NCI-H2081 (cell line): ENCODE measurements around the gene EFCAB11.

Source experiments
- DNase-seq, 2 experiments: peaks; one replicate each; lab custom pipeline; 2025; lab: John Stamatoyannopoulos, UW

EFCAB11 gene

DNA sequence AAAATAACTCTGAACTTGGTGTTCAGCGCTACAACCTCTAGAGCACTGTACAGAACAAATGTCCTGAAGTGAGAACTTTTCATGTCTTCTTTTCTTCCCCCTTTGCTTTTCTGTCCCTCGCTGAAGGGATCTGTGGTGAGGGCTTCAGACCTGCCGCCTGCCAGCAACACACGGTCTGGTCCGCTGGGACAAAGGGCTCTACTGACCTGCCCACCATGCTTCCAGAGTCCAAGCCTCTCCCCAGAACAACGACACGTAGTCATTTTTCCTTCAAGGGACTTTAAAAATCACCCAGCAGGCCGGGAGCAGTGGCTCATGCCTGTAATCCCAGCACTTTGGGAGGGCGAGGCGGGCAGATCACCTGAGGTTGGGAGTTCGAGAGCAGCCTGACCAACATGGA is 140.4 kb downstream of the EFCAB11 start:
- DNase-seq = no peak

DNA sequence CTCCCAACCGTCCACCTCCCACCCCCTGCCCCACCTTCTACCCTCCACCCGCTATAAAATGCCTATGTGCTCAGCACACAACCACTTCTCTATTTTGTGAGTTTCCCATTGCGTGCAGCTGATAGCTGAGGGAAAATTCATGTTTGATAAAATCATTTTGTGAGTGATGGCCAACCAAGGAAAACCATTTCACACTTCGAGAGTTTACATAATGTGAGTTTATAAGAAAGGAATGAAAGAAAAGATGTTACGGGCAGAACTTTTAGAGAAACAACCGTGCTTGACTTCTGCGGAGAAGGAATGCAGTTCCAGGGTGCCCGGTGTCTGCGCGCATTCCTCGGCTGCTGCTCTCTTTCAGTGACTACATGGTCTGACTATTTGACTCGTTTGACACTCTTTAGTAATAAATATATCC is 140.9 kb downstream of the EFCAB11 start:
- DNase-seq = no peak

GRCh38 chr14:89811954-89812575 is 142.5 kb downstream of the EFCAB11 start:
- no peak for DNase-seq

GRCh38 chr14:89810101-89810500 is 144.4 kb downstream of the EFCAB11 start:
- DNase-seq = no peak

DNA sequence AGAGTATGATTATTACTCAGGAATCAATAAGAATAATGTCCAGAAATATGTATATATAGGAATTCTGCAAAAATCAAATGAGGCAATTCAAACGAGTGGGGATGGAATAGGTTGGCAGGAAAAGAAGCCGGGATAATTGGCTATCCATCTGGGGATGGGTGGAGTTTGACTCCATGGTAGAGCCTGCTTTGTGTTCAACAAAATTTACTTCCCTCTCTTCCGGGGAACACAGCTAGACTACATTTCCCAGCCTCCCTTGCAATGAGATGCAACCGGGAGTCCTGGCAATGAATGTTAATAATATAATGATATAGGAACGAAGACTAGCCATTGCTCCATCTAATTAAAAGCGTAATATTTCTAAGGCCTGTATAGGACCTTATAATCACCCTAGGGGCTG is 146.6 kb downstream of the EFCAB11 start:
- no peak for DNase-seq

DNA sequence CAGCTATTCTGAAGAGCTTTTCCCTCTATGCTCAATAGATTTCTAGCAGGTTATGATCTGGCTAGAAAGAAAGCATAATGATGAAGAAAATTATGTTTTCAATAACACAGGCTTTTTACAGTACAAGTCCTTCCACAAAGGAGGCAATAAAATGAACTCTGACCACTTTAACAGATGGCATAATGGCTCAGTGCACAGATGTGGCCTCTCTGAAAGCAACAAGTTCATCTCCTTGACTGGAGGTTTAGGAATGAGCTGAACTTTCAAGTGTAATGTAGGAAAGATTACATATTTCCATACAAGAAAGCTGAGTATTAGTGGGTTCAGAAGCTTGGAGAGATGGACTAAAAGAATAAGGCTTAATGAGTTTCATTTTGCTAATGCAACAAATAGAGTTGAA is 147.4 kb downstream of the EFCAB11 start:
- DNase-seq = no peak

DNA sequence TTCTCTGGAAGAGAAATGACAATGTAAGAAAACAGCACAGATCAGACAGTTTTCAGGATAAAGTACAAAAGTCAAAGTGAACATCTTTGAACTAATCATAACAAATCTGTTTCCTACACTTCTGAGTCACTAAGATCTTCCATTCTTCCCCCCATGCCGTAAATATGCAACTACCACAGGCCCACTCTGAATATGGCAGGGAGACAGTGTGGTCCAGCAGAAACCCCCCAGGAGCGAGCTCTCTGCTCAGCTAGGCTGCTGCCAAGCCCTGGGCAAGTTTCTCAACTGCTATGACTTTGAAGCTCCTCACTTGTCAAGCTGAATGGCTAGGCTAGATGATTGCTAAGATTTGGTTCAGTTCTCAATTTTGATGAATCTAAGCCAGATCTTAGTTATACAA is 148.1 kb downstream of the EFCAB11 start:
- no peak for DNase-seq

- DNase-seq = no peak
Observed at GRCh38 chr14:89805501-89805900, 149.0 kb downstream of the EFCAB11 start.

- DNase-seq = no peak
Observed at GRCh38 chr14:89803542-89803941, 151.0 kb downstream of the EFCAB11 start.

DNA sequence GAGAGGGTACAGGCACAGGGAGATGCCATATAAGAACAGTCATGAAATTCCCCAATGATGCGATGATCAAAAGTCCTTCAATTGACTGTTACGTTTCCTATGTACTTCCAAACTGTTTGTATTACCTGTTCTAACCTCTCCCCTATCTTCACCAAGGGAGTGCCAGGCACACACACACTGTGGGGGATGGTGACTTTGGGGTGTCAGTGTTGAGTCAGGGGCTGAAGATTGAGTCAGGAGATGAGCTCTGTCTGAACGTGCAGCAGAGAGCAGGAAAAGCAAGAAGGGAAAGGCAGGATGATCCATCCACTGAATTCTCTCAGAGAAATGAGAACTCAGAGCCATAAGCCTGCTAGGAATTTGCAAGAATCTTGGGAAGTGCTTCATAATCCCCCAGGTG is 153.4 kb downstream of the EFCAB11 start:
- no peak for DNase-seq

- DNase-seq = no peak
Observed at GRCh38 chr14:89798212-89798773, 156.2 kb downstream of the EFCAB11 start.

GRCh38 chr14:89797148-89797547 is 157.4 kb downstream of the EFCAB11 start:
- DNase-seq = no peak

- DNase-seq = no peak
Observed at GRCh38 chr14:89794096-89794495, 160.4 kb downstream of the EFCAB11 start.

GRCh38 chr14:89793367-89793716 is 161.2 kb downstream of the EFCAB11 start:
- no peak for DNase-seq

- DNase-seq = no peak
Observed at GRCh38 chr14:89792489-89793366, 161.8 kb downstream of the EFCAB11 start.

- DNase-seq = no peak
Observed at GRCh38 chr14:89787525-89787924, 167.0 kb downstream of the EFCAB11 start.

DNA sequence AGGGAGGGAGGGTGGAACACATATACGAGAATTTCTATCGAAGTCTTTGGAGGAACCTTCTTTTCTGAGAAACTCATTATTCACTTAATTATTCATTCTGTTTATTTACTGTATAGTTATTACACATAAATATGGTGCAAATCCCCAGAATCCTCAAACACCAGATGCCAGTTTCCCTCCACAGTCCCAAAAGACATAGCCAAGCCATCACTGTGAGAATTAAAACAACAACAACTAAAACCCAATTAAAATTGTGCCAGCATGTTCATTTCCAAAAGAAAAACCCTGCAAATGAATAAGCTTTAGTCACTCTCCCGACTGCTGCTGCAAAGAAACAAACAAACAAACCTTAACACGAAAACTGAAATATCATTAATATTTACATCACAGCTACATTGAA is 173.5 kb downstream of the EFCAB11 start:
- no peak for DNase-seq

DNA sequence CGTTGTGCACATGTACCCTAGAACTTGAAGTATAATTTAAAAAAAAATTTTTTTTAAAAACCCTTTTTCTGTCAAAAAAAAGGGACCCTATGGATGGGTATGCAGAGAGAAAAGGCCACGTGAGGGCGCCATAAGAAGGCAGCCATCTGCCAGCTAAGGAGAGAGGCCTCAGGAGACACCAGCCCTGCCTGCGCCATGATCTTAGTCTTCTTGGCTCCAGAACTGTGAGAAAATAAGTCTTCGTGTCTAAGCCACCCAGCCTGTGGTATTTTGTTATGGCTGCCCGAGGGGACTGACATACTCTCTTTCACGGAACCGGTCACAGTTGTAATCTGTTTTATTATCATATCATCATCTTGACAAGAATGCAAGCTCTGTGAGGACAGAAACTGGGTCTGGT is 174.8 kb downstream of the EFCAB11 start:
- DNase-seq = no peak

GRCh38 chr14:89775946-89776345 is 178.6 kb downstream of the EFCAB11 start:
- no peak for DNase-seq

- DNase-seq = no peak
Observed at GRCh38 chr14:89775151-89775550, 179.4 kb downstream of the EFCAB11 start.

GRCh38 chr14:89773644-89774316 is 180.8 kb downstream of the EFCAB11 start:
- DNase-seq = no peak

DNA sequence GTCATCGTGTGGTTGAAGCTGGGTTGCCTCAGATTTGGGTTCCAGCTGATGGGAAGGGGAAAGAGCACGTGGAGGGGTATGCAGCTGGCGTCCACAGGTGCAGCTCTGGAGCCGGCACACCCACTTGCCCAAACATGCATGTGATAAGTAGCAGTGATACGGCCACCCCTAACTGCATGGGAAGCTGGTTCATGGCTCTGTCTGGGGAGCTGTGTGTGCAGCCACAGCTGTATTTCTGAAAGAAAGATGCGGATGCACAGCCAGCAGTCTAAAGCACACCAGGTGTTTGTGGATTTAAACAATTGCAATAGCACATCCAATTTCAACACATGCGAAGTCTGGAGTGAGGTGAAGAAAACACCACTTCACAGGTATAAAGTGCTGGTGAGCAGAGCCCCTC is 181.4 kb downstream of the EFCAB11 start:
- no peak for DNase-seq

DNA sequence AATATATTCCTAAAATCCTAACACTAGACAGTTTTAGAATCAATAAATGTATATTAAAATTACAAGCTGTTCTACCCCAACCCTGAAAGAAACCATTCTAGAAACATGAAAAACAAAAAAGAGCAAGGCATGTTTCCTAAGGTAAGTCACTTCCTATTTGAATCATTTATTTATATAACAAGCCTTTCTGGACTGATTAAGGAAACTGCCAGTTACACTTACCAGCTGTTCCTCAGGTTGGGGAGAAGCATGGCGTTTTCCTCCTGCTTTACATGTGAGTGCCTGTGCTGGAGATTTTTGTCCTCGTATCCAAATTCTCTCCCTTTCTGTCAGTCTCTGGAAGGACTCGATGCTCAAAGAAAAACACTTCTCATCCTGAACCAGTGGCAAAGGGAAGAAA is 183.3 kb downstream of the EFCAB11 start:
- no peak for DNase-seq
